ENCODE data around the gene CD8A.
"Not testable (repeated sequence)": the region's sequence is repeated elsewhere in the genome, so short reads cannot be mapped to it uniquely, and the experiment has no call there.

The CD8A gene

DNA sequence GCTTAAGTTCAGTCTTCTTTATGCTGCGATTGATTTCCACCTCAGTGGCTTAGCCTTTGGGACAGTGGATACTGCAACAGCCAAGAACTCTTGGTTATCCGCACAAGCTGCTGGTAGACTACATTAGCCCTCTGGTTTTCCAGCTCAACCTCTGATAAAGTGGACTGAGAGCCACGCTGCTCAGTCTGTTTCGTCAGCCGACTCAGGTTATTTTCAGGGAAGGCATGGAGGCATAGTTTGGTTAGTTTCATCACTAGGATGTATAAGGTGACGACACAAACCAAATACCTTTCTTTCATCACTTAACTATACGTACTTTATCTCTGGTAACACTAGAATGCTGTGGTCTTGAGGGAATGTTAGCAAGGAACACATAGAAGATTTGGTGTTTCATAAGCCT is 14.2 kb downstream of the CD8A start:
- no peak for DNase-seq (ENCODE audit: low read depth)

DNA sequence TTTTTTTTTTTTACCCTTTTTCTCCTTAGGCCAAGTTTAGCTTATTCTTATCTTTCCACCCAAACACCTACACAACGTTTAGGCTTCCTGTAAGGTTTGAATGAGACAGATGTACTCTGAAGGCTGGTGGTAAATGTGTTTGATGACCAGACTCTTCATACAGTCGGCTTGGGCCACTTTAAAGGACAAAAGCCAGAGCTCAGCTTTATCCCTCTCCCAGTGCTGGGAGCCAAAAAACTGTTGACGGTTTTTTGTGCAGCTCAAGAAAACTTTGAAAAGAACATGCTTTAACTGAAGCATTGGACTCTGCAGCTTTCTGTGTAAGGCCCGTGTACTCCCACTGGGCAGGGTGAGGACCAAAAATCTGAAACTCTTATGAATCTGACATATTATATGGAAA is 15.4 kb downstream of the CD8A start:
- no peak for DNase-seq (ENCODE audit: low read depth)

DNA sequence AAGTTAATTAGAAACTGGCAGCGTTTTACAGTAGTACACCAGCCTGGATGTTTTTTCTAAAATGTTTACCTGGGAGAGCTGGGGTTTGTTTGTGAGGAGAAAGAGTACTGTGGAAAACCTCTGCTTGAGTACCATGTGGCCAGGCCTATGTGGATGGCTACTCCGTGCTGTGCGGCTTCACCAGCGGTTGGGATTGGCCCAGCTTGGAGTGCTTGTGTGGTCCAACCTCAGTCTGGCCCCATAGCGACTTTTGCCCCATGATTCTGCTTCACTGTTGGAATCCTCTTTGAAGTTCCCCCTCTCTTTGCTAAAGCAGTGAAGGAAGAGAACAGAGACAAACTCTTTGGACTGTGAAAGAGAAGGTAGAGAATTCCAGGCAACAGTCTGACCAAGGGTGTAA is 15.9 kb downstream of the CD8A start:
- no peak for DNase-seq (ENCODE audit: low read depth)

DNA sequence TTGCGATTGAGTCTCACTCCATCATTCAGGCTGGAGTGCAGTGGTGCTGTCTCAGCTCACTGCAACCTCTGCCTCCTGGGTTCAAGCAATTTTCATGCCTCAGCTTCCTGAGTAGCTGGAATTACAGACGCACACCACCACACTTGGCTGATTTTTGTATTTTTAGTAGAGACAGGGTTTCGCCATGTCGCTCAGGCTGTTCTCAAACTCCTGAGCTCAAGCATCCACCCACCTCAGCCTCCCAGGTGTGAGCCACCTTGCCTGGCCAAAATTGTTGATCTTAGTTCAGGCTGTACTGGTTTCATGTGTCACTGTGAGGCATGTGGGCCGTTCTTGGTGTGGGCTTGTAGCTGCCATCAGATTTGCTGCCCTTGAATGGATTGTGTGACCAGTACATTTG is 18.1 kb downstream of the CD8A start:
- no peak for DNase-seq (ENCODE audit: low read depth)

DNA sequence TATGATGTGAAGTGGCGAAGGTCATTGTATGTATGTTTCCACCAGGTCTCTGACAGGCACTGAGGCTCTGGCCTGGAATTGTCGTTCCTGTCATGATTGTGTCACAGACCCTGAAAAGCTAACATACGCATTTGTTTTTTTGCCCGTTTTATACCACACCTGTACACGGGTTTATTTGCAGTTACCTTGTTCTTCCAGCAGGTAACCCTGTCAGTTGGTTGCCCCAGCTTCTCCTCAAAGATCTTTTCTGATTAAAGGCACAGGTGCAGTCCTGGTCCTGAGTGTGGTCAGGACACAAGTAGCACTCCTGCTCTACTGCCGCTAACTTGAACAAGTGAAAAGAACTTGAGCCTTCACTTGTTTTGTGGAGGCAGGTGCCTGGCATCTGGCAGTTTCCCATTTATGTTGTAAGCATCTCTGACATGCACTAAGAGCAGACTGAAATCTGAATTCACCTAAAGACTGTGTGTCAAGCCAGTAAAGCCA is 19.9 kb downstream of the CD8A start:
- no peak for DNase-seq (ENCODE audit: low read depth)

DNA sequence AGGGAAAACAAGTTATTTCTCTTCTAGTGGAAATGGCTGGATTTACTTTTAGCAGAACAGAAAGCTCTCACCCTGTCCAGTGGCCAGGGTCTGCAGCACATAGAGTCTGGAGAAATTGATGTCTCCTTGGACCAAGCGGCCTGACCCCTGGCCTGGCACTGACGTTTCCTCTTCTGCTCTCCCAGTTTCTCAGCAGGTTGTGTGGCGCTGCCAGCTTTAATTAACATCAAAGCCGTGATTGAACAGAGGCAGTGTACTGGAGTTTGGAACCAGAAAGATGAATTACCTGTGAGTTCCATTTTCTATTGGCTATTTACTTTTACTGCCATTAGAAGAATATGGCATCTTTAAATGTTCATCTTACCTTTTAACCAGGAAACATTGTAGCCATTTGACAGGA is 20.9 kb downstream of the CD8A start:
- DNase-seq (ENCODE audit: low read depth), result no peak

DNA sequence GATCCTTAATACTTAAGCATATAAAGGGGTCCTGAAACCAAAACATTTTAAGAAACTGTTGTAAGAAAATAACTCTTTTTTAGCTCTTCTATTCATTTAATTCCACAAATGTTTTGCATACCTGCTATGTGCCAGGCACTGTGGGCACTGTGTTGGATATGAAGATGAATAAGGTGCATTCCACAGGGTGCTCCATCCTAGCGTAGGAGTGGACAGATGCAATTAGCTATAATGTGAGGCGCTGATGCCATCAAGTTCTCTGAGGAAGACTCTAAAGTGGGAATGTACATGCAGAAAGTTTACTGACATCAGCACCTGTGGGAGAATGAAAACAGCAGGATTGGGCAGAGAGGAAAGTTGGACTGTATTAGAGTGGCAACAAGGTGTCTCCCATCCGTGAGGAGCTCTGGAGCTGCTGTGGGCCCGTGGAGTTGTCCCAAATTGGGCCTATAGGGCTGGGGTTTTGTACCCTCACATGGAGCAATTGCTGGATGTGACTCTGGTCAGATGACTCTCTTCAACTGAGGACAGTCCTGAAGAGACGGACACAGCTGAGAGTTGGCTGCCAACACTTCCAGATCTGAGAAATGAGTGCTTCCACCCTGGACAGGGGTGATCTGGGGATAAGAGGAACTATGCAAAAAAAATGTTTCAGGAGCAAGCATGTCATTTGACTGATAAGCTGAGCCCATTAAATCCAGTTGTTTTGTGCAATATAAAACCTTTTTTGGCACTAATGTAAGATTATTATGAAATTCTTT is 22.3 kb downstream of the CD8A start:
- no peak for DNase-seq (ENCODE audit: low read depth)

DNA sequence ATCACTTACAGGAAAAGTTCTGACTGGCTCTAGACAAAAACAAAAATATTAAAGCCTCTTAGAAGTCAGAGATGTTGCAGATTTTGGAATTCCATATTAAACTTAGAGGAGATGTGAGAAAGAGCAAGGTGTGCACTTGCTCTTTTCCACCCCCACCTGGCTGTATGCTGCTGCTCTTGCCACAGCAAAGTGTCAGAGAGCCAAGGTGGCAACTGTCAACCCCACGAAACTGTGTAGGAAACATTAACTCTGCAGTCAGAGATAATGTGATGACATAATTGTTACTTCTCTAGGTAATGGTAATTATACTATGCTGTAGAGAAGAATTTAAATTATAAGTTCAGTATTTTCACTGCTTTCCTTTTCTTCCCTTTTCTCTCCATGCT is 25.4 kb downstream of the CD8A start:
- no peak for DNase-seq (ENCODE audit: low read depth)

DNA sequence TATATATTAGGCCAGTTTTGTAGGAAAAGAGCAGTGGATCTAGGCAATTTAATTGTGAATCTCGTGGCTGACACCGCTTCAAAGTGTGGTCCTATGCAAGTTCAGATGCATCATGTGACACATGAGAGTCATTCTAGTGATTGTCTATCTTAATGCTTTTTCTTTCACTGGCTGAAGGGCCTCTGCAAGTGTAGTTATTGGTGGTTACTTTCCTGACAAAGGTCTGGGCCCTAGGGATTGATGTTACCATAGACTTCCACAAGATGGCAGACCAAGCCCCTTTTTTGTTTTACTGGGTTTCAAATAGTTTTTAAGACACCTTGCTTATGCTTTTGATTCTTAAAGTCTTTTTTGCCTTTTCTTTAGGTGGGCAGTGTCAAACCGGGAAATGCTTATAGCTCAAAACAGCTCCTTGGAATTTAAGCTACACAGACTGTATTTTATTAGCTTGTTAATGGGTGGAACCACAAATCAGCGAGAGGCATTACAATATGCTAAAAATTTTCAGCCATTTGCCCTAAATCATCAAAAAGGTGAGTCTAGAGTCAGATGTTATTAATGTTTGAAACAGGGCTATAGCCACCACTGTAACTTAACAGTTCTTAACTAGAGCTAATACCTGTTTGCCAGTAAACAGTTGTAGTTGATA is 25.9 kb downstream of the CD8A start:
- DNase-seq (ENCODE audit: low read depth), result no peak

DNA sequence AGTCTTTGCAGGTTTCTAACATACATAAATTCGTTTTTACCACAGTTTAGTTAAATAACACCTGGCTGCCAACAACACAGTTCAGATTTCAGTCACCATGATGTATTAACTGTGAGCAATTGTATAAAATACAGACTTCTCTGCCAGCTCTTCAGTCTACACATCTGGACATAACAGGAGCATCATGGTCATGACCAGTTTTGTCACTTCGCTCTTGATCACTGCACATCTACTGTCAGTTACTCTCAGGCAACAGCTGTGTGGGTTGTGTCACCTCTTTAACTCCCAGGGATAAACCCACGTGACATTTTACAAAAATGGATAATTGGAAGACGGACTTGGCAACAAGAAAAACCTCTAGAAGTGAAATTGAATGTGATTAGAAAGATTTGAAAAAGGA is 30.3 kb downstream of the CD8A start:
- no peak for DNase-seq (ENCODE audit: low read depth)

DNA sequence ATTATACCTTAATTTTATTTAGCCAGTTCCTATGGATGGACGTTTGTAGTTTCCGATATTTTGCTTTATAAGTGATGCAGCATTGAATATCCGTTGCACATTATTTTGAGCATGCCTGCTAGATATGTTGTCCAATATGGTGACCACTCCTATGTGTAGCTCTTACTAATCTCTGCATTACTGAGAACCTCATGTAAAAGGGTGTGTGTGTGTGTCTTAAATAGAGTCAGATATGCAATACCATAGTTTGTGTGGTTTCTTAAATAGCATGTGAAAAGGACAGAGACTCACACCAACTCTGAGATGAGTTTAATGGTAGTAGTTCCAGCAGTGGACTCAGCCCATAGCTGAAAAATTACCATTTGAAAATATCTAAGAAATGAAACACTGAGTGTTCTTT is 32.3 kb downstream of the CD8A start:
- DNase-seq (ENCODE audit: low read depth), result no peak

DNA sequence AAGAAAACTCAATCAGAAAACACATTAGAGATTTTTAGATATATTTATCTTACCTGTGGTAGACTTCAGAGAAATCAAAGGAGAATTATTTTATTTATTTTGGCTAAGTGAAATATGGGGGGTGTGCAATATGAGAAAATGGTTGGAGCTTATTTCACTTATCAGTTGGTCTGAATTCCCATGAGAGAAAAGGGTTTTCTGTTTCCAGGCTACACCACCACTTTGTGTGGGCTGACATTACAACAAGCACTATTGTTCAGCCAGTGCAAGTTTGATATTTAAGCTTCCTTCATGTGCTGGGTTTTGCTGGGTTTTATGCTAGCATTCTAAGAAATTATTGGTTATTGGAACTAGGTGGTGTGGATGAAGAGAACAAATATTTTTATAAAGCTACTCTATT is 37.1 kb downstream of the CD8A start:
- no peak for DNase-seq (ENCODE audit: low read depth)

DNA sequence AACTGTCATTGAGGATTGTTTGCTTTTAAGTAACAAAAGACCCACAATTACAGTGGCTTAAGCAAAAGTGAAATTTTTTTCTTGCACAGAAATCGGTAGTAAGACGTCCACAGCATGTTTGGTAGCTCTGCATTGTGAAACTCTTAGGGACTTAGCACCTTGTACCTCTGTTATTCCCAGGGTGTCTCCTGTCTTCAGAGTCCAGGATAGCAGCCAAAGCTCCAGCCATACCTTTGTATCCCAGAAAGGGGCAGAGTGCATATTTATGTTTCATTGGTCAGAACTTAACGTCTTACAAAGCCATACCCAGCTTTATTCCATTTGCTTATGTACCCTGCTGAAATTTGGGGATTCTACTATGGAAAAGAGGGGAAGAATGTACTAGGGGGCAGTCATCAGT is 37.8 kb downstream of the CD8A start:
- DNase-seq (ENCODE audit: low read depth), result no peak

DNA sequence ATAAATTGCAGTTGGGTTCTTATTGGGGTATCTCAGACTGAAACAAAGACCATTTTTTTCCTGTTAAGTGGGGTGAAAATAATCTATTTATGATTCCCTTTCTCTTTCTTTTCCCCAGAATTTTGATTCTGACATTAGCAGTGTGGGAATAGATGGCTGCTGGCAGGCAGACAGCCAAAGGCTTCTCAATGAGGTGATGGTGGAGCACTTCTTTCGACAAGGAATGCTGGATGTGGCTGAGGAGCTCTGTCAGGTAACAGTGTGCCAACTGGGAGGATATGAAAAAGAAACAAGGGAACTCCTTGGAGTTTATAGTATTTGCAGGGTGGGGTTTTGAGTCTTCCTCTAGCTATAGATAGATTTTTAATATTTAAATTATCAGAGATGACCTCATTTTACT is 38.9 kb downstream of the CD8A start:
- DNase-seq (ENCODE audit: low read depth), result no peak

DNA sequence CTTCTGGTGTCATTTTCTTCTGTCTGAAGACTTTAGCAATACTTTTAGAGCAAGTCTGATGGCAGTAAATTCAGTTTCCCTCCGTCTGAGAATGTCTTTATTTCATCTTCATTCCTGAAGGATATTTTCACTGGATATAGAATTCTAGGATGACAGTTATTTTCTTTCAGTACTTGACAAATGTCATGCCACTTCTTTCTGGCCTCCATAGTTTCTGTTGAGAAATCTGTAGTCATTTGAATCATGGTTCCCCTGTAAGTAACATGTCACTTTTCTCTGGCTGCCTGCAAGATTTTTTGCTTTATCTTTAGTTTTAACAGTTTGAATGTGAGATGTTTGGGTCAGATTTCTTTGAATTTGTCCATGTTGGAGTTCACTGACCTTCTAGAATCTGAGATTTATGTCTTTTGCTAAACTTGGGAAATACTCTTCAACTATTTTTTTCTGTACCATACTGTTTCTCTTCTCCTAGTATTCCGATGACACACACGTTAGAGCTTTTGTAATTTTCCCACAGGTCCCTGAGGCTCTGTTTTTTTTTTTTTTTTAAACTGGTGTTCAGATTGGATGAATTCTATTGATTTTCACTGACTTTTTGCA is 40.4 kb downstream of the CD8A start:
- DNase-seq (ENCODE audit: low read depth), result no peak

DNA sequence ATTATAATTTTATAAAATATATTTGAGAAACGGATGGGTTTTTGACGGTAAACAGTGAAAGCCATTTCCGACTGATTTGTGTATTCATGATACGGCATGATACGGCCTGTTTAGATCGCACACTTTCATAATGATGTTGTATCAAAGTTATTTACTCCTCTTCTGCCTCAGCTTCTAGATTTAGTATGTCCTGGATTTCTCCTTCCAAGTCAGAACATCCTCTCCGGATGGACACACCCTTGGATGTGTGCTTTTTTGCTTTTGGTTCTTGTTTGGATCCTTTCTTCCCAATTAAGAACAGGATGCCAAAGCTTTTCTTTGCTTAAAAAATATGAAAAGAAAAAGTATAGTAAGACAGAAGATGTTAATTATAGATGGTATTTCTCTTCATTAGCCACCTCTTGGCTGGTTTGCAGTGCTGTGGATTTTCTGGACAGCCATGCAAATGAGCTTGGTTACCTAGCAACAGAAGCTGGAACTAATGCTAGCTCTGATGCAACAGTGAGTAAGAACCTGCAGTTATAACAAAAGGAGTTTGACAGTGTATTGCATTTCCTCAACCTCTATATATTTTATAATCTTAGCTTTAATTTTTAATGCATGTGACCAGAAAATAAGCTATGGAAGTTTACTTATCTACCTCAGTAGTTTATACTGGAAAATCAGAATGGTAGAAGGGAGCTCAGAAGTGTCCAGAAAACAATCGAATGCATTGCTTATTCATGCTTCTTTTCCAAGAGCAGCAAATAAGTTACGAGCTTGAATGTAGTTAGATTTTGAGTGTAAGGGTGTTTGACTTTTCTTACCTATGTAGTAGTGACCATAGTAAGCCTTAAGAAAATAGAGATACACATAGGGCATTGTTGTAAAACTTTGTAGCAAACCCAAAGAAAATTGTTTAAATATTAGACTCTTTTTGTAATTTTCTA is 42.7 kb downstream of the CD8A start:
- DNase-seq (ENCODE audit: low read depth), result no peak

DNA sequence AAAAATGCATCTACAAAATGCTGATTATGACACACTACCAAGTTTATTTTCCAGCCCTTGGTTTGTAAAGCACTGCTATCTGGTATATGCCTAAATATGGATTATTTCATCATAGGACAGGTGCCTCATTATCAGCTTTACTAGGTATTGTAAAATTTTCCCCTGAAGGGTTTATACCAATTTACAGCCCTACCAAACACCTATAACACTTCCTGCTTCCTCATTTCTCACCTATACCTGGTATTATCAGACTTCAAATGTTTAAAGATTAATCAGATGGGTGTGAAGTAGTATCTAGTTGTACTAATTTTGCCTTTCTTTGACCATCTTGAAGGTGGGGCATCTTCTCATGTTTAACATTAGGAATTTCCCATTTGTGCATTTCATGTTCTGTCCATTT is 43.8 kb downstream of the CD8A start:
- no peak for DNase-seq (ENCODE audit: low read depth)

DNA sequence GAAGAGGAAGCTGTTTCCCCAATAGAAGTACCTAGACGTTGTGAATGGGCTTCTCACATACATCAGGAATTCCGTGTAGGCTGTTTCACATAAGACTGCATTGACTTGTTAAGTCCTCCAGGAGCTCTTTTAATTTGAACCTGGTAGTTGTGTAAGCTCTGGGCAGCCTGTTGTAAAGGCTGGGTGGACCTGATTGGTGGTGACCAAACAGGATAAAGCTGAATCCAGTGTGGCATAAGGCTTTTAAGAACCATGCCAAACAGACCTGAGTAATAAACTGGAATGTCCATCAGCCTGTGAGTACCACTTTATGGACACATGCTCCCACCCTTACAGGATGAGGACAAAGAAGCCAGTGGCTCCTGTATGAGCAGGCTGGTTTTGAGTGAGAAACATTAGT is 46.6 kb downstream of the CD8A start:
- no peak for DNase-seq (ENCODE audit: low read depth)

DNA sequence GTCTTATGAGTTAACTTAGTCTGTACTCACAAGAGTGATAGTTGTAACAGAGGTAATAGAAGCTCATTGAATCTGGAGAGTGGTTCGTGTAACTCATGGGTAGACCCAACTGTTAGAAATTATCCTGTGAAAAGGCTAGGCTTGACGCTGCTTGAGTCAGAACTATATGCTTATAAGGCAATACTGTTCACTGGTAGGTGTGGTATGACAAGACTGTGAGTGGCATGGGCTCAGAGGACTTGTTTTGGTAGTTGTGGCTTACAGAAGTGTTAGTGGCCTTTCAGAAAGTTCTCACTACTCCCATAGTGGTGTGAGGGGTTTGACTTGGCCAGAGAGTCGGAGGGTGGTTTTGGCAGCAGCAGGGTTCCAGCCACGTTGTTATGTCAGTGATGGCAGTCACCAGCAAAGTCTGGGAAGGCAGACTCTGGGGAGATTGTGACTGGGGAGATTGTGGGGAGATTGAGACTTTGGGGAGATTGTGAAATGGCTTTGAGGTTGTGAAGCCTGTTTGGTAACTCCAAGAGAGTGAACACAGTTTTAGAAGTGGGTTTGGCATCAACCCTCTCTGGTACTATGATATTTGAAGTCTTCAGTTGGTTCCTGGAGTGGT is 48.7 kb downstream of the CD8A start:
- not testable (repeated sequence) for DNase-seq (ENCODE audit: low read depth)

DNA sequence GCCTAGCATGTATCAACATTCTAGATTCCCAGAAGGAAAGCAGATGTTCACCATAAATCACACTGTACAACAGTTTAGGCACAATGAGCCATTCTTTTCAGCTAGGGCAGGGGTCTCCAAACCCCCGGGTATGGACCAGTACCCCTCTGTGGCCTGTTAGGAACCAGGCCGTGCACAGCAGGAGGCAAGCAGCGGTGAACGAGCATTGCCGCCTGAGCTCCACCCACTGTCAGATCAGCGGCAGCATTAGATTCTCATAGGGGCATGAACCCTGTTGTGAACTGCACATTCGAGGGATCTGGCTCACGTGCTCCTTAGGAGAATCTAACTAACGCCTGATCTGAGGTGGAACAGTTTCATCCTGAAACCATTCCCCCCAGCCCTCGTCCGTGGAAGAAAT is 50.8 kb downstream of the CD8A start:
- not testable (repeated sequence) for DNase-seq (ENCODE audit: low read depth)

DNA sequence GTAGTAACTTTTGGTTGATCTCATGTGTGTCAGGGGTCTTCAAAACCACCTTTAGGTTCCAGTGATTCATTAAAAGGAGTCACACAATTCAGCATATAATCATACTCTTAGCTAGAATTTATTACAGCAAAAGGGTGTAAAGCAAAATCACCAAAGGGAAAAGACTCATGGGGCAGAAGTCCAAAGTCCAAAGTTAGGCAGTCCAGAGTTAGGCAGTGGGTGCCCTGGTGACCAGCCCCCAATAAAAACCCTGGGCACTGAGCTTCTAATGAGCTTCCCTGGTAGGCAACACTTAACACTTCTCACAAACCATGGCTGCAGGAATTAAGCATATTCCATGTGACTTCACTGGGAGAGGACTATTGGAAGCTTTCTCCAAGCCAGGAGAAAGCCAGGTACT is 51.2 kb downstream of the CD8A start:
- not testable (repeated sequence) for DNase-seq (ENCODE audit: low read depth)

DNA sequence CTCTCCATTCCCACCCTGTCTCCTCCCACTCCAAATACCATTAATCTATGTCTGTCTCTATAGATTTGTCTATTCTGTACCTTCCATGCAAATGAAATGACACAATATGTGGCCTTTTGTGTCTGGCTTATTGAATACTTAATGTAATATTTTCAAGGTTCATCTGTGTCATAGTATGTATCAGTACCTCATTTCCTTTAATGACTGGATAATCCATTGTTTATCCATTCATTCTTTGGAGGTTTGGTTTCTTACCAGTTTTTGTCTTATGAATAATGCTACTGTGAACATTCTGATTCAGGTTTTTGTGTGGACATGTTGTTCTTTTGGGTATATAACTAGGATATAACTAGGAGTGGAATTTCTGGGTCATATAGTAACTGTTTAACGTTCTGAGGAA is 55.8 kb downstream of the CD8A start:
- DNase-seq (ENCODE audit: low read depth), result not testable (repeated sequence)

All from HS-27A (cell line).